ENCODE results near the gene HOXA9. TPM values are rescaled to one million over a fixed set of nuclear protein-coding genes. Genes with fewer than 3 reads are reported as not detected.

The HOXA9 gene
- not detected in 2 replicates for polyA plus RNA-seq

DNA sequence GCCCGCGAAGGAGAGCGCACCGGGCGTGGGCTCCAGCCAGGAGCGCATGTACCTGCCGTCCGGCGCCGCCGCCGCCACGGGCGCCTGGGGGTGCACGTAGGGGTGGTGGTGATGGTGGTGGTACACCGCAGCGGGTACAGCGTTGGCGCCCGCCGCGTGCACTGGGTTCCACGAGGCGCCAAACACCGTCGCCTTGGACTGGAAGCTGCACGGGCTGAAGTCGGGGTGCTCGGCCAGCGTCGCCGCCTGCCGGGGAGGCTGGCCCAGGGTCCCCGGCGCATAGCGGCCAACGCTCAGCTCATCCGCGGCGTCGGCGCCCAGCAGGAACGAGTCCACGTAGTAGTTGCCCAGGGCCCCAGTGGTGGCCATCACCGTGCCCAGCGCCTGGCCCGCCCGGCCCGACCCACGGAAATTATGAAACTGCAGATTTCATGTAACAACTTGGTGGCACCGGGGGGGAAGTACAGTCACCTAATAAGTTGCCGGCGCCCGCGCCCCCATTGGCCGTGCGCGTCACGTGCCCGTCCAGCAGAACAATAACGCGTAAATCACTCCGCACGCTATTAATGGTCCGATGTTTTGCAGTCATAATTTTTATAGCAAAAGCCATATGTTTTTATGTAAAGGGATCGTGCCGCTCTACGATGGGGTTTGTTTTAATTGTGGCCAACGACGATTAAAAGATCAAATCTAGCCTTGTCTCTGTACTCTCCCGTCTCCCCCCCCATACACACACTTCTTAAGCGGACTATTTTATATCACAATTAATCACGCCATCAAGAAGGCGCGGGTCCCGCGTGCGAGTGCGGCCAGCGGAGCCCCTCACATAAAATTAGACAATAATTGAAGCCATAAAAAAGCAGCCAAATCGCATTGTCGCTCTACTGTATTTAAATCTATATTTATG is at the start of gene HOXA9:
Gene HOXA9, minus strand, starts transcription at position 449 of the 907 bp plus-strand sequence. Its CDS starts 80 bp downstream, at position 369.

DNA sequence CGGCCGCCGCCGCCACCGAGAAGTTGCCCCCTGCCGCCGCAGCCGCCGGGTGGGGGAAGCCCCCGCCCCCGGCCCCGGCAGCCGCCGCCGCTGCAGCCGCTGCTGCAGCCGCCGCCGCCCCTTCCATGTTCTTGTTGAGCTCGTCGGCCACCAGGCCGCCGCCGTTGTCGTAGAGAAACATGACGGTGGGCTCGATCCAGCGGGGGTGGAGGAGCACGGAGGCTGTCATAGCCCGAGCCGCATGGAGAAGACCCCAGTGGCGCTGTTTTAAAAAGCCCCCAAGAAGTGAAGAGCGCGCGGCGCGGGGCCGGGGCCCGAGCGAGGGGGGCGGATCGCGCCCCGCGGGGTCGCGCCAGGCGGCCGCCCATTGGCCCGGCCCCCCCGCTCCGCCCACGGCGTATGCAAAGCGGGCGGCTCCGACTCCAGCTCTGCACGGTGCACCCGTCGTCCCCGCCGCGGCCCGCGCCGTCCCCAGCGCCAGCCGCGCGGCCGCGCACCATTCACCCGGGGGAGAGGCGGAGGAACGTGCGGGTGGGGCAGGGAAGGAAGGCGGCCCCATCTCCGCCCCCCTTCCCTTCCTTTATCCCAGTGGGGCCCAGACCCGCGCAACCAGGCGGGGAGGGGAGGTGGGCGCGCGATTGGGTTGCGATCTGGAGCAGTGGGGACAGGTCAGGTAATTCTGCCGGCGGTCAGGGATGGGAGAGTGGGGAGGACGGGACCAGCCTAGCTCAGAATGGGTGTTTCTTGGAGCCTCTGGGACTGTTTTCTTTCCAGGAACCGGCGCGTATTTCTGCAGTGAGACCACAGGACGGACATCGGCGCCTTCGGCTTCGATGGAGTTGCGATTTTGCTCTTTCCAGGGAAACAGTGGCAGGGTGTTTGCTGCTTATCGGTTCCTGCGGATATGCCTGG is 34.8 kb upstream of the HOXA9 start, which contains the start of gene HOXA13:
Gene HOXA13, minus strand, starts transcription at position 243 of the 912 bp plus-strand sequence. Its CDS starts 14 bp downstream, at position 229.

DNA sequence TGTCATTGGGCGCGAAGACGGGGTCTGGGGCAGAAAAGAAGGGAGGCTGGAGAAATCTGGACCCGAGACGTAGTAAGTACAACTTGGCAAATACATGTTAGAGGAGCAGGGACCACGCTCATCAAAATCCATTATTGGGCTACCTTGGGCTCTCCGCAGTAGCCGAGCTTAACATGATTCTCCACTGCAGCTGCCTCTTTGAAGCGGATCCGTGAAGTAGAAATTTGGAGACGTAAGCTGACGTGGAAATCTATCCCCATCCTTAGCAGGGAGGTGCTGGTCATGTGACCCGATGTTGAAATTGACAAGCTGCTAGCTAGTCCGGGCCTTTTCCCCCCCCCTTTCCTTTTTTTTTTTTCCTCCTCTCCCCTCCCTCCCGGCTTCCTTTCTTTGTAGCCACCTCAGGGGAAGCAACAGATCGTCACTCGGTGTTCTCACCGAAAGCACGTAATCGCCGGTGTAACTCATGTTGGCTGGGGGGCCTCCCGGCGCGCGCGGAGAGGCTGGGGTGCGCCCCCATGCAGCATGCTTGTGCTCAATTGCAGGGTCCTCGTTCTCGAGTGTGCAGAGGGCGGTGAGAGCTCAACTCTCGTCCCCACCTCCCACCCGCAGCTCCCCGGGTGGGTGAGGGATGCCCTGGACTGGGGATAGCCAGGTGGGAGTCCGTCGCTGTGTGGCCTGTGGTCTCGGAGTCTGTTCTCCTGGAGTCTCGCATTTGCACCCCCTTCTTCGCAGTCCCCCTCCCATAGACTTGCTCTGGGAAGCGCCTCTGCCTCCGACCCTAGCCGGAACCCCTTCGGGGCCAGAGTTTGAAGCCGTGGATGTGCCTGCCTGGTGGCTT is 19.9 kb upstream of the HOXA9 start, which contains the start of gene HOXA11:
Gene HOXA11, minus strand, starts transcription at position 220 of the 841 bp plus-strand sequence. Its CDS starts 88 bp downstream, at position 132.

DNA sequence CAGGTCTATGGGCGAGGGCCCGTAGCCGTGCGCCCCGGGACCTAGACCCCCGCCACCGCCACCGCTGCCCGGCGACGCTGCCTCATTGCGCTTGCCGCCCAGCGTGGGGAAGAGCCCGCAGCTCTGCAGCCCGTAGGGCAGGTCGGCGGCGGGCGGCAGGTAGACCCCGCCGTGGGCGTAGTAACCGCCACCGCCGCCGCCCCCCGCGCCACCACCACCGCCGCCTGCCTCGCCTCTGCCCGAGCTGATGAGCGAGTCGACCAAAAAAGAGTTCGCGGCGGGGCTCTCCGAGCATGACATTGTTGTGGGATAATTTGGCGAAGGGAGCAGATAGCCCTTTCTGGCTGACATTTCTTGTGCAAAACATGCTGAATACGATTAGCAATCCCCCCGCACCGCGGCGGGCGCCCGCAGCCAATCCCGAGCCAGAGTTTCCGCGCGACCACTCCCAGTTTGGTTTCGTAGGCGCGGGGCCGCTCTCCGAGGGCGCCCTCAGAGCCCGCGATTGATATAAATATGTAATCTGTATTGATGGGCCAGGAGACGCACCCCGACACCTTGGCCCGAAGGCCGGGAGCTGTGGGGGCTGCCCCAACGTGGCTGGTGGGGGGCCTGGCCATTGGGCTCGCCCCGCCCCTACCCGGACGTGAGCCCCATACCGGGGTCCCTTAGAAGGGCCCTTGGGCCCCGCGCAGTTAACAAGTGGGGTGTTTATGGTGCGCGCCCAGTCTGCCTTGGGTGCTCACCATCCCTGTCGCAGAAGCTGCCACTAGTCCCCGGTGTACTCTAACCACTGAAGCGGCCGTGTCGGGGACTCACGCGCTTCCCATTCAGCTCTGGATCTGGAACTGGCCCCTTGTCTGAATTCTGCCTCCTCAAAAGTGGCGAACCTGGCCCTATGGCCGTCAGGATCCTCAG is 8.9 kb upstream of the HOXA9 start, which contains the start of gene HOXA10:
Gene HOXA10, minus strand, starts transcription at position 365 of the 918 bp plus-strand sequence. Its CDS starts 14 bp downstream, at position 351.

DNA sequence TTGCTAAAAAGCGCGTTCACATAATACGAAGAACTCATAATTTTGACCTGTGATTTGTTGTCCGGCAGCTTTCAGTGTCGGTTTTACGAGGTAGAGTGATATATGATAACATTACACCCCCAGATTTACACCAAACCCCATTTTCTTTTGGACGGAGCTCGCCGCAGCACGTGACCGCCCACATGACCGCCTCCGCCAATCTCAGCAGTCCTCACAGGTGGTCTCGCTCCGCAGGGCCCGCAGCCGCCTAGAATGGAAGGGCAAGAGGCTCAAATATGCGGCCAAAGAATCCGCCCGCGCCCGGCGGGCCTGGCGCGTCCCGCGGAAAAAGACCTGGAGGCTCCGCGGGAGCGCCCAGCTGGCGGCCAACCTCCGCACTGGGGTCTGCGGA is 8.8 kb downstream of the HOXA9 start, which contains the start of gene HOXA7:
Gene HOXA7, minus strand, starts transcription at position 168 of the 391 bp plus-strand sequence. Its CDS starts 130 bp downstream, at position 38.

DNA sequence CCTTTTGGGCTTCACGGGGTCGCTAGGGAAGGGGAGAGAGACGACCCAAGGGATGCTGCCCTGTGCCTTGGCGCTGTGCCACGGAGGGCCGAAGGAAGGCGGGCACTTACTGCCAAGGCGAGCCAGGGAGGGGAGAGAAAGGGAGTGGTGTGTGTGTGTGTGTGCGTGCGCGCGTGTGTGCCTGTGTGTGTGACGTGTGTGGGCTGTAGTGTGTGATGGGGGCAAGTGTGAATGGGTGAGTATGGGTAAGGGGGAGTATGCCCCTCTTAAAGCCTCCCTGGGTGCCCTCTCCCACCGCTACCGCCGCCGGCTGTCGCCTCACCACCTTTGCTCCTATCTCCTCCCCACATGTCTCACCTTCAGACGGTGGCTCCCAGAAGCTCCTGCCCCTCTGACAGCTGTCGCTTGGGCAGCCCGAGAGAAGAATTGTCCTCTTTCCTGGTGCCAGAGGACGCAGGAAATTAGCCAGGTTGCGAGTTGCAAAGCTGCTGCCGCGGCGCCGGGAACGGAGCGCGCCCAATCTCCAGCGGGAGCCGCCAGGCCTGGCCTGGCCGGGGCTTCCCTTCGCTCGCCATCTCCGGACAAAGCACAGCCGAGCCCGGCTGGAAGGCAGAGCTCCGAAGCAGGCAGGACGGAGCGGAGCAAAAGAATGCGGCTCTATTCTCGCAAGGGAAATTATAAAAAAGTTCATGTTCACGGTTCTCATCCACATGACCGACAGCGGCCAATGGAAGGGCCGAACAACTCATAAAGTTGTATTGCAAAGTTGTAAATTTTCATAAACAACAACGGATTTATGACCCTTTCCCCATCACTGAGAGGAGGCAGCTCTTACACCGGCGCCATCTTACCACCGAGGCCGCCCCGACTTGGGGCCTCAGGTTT is 13.2 kb downstream of the HOXA9 start, which contains the start of gene HOXA3:
Gene HOXA3, minus strand, starts transcription at position 653 of the 885 bp plus-strand sequence. CDS start 41,943 bp downstream, outside the sequence.

DNA sequence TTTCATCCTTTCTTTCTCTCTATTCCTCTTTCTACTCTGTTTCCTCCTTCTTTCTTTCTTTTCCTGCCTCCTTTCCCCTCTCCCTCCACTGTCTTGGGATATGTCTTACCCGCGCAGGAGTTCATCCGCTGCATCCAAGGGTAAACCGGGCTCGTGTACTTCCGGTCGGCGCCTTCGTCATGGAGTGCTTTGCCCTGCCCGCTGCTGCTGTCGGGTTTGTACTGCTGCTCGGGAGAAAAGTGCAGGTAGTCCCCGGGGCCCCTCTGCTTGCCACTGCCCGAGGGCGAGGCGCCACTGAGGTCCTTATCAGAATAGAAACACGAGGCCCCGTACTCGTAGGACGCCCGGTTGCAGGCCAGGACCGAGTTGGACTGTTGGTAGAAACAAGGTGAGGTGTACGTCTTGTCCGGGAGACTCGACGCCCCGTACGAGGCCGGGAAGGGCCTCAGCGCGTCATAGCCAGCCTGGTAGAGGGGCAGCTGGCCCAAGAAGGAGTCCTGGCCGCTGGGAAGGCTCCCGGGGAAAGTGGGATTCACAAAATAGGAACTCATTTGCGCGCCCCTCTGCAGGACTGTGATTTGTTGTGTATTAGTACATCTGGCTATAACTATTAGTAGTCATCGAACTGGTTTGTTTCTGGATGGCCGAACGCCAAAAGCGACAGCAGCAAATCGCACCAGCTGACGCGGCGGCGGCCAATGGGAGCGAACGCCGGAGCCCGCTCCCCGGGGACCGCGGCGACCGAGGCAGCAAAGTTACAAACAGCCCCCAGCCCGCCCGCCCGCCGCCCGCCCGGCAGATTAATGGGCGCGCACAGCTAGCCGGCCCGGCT is 17.9 kb downstream of the HOXA9 start, which contains the start of gene HOXA6:
Gene HOXA6, minus strand, starts transcription at position 576 of the 832 bp plus-strand sequence. Its CDS starts 25 bp downstream, at position 551.

DNA sequence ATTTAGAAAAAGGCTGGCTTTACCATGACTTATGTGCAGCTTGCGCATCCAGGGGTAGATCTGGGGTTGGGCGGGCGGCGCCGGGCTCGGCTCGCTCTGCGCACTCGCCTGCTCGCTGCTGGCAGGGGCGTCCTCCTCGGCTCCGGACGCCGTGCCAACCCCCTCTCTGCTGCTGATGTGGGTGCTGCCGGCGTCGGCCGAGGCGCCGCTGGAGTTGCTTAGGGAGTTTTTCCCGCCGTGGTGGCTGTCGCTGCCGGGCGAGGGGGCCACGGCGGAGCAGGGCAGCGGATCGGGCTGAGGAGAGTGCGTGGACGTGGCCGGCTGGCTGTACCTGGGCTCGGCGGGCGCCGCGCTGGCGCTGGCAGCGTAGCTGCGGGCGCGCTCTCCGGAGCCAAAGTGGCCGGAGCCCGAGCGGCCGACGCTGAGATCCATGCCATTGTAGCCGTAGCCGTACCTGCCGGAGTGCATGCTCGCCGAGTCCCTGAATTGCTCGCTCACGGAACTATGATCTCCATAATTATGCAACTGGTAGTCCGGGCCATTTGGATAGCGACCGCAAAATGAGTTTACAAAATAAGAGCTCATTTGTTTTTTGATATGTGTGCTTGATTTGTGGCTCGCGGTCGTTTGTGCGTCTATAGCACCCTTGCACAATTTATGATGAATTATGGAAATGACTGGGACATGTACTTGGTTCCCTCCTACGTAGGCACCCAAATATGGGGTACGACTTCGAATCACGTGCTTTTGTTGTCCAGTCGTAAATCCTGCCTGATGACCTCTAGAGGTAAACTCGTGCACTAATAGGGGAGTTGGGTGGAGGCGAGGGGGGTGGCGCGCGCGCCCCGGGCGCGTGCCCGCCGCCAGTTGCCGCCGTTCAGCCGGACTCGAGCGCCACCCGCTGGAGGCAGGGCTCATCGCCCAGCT is 22.1 kb downstream of the HOXA9 start, which contains the start of gene HOXA5:
Gene HOXA5, minus strand, starts transcription at position 659 of the 927 bp plus-strand sequence. Its CDS starts 74 bp downstream, at position 585.

DNA sequence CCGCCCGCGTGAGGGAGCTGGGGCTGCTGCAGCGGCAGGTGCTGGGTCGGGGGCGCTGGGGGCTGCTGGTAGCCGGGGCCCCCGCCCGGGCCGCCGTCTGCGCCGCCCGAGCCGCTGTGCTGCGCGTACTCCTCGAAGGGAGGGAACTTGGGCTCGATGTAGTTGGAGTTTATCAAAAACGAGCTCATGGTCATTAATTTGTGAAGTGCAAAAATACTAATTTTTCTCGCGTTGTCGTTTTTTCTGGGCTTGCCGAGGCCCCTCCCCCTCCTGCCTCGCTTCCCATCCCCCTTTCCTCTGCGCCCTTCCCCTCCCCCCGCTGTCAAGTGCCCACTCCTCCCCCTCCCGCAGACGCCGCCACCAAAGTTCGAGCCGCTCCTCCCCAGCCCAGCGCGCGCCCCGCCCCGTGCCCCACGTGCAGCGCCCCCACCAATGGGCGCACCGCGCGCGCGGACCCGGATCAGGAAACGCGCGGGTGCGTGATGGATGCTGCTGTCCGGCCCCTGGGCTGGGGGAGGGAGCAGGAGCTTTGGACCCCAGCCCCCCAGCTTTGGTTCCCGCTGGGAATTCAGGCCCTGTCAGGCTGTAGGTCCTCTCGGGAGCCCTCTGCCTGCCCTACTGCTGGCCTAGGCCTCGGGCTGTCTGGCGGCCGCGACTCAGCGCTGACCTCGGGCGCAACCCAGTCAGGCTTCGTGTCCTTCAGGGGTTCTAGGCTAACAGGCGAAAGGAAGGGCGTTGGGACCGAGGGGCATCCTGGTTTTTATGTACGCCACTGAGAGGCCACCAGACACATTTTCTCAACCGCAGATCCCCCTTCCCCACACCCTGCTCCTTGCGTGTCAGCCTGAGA is 34.6 kb downstream of the HOXA9 start, which contains the start of gene HOXA4:
Gene HOXA4, minus strand, starts transcription at position 218 of the 850 bp plus-strand sequence. Its CDS starts 24 bp downstream, at position 194.

Other genes starting within 250 kb of the HOXA9 start
- gene HOXA1, start 69.5 kb downstream of the HOXA9 start, polyA plus RNA-seq = not detected in 2 replicates
- gene HOXA2, start 62.9 kb downstream of the HOXA9 start, polyA plus RNA-seq = not detected in 2 replicates
- not detected in 2 replicates for gene HOXA4, start 34.8 kb downstream of the HOXA9 start, polyA plus RNA-seq
- not detected in 2 replicates for gene HOXA5, start 21.9 kb downstream of the HOXA9 start, polyA plus RNA-seq
- not detected in 2 replicates for gene HOXA6, start 17.8 kb downstream of the HOXA9 start, polyA plus RNA-seq
- gene HOXA3, start 13.0 kb downstream of the HOXA9 start, polyA plus RNA-seq = not detected in 2 replicates
- gene HOXA7, start 8.9 kb downstream of the HOXA9 start, polyA plus RNA-seq = not detected in 2 replicates
- not detected in 2 replicates for gene HOXA10, start 8.8 kb upstream of the HOXA9 start, polyA plus RNA-seq
- not detected in 2 replicates for gene HOXA11, start 19.7 kb upstream of the HOXA9 start, polyA plus RNA-seq
- not detected in 2 replicates for gene HOXA13, start 34.6 kb upstream of the HOXA9 start, polyA plus RNA-seq
- not detected in 2 replicates for gene EVX1, start 77.3 kb upstream of the HOXA9 start, polyA plus RNA-seq

Data from Purkinje cell (primary cell).